ENCODE data around the gene WDPCP.

- TF ChIP-seq POLR2A (IDR thresholded peaks at IDR 0.05; ENCODE audit: control extremely low read depth in 1 of 2, low read depth in 2 of 2, low read length in 2 of 2) (no peak), BACH1 (IDR thresholded peaks at IDR 0.05; ENCODE audit: low read length) (no peak), CTCF (IDR thresholded peaks at IDR 0.05; ENCODE audit: control extremely low read depth in 1 of 3, insufficient read depth in 1 of 3, low read depth in 1 of 3, low read length in 3 of 3) (no peak), EP300 (IDR thresholded peaks at IDR 0.05; ENCODE audit: borderline replicate concordance in 1 of 2, low read depth in 2 of 2, low read length in 2 of 2) (no peak), KDM1A (IDR thresholded peaks at IDR 0.05; ENCODE audit: borderline replicate concordance, low read length) (no peak), GTF2F1 (IDR thresholded peaks at IDR 0.05; ENCODE audit: borderline replicate concordance, low read depth, low read length) (no peak), ZNF274 (IDR thresholded peaks at IDR 0.05; ENCODE audit: borderline replicate concordance, extremely low read depth, low read length) (no peak), EZH2 (IDR thresholded peaks at IDR 0.05; ENCODE audit: low read depth, low read length, severe bottlenecking) (no peak), MAX (IDR thresholded peaks at IDR 0.05) (no peak), ATF2 (IDR thresholded peaks at IDR 0.05; ENCODE audit: low read length) (no peak)
Observed at GRCh38 chr2:63494968-63495367, 93.3 kb downstream of the WDPCP start.
